ENCODE results near the gene PML. TPM values are rescaled to one million over a fixed set of nuclear protein-coding genes. Genes with fewer than 3 reads are reported as not detected.
"Not testable (repeated sequence)": the region's sequence is repeated elsewhere in the genome, so short reads cannot be mapped to it uniquely, and the experiment has no call there.

PML gene
- total RNA-seq, 1 experiment from 2014 or later, result 9.8 TPM

DNA sequence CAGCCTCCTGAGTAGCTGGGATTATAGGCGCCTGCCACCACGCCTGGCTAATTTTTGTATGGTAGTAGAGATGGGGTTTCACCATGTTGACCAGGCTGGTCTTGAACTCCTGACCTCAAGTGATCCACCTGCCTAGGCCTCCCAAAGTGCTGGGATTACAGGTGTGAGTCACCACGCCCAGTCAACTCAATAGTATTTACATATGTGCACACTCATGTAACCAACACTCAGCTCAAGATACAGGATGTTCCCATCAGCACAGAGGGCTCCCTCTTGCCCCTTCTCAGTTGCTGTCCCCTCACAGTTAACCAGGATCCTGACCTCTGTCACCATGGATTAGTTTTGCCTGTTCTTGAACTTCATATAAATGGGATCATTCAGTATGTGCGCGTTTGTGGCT is 61.8 kb downstream of the PML start:
- H3K9me3 ChIP-seq (replicated peaks); H3K27me3 ChIP-seq; DNase-seq; H3K4me3 ChIP-seq; H3K4me1 ChIP-seq; H3K27ac ChIP-seq; H3K36me3 ChIP-seq: not testable (repeated sequence)

DNA sequence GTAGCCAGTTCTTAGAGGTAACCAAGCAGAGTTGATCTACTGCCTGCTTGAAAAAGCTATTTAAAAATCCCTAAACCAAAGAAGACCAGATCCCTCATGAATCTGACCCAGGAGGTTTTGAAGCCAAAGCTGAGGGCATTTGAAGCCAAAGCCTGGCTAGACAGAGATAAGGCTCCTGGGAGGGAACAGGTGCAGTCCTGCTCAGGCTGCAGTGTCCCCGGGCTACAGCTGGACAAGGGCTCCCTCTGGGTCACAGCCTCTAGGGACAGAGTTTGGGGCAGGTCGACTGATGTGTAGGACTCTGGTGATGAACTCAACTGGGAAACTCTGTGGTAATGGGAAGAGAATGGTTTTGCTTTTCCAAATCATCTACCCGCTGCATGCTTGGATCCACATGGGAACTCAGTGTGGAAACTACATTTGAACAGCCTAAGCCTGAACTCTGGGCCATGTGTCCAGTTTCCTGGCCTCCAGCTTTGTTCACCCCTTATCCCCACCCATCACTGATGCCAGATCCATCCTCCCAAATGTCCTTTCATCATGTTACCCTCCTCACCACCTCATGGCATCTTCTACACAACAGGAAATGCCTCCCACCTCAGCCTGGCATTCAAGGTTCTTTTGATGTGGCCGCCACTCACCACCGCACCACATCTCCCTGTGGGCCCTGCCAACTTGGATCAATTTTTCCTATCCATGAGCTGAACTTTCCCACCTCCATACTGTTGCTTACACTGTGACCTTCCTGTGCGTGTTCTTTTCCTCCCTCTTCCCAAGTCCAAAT is 64.7 kb downstream of the PML start:
- H3K4me1 ChIP-seq; H3K9me3 ChIP-seq (replicated peaks); H3K27me3 ChIP-seq; H3K27ac ChIP-seq; DNase-seq; H3K4me3 ChIP-seq; H3K36me3 ChIP-seq: not testable (repeated sequence)

GRCh38 chr15:74060251-74060650 is 65.7 kb downstream of the PML start:
- H3K4me1 ChIP-seq, result no peaks in the 10 kb centered on the region
- DNase-seq, result no peak

DNA sequence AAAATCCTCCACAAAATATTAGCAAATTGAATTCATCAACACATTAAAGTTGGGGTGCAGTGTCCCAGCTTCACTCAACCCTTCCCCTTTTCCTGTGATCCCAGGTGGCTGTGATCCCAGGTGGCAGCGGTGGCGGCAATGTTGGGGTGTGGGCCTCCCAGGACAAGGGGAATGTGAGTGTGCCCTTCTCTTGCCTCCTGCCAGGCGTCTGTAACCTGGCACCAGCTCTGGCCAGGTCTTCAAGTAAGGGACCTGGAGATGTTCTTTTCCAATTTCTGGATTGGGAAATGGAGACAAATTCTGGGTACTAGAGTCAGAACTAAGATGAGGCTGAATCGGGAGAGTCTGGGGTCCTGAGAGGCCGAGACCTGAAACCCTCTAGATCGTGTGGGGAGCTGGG is 67.7 kb downstream of the PML start:
- Histone ChIP-seq H3K4me1 (no peaks in the 10 kb centered on the region), H3K4me3 (no peak overlapping the region), H3K27me3 (0 out of 2 replicates have a peak, but pooled peaks cover 3% of the 10 kb centered on the region), H3K36me3 (no peaks in the 10 kb centered on the region), H3K9me3 (replicated peaks) (no peaks in the 10 kb centered on the region), H3K27ac (no peak overlapping the region)
- no peak for DNase-seq

More at GRCh38 chr15:74060251-74060650, 65.7 kb downstream of the PML start:
- Histone ChIP-seq H3K36me3 (no peaks in the 10 kb centered on the region), H3K27ac (no peak overlapping the region), H3K4me3 (no peak overlapping the region), H3K27me3 (0 out of 2 replicates have a peak, but pooled peaks cover 3% of the 10 kb centered on the region), H3K9me3 (replicated peaks) (no peaks in the 10 kb centered on the region)

GRCh38 chr15:74062671-74063070 is 68.2 kb downstream of the PML start:
- no peaks in the 10 kb centered on the region for H3K36me3 ChIP-seq
- no peaks in the 10 kb centered on the region for H3K4me1 ChIP-seq
- H3K27me3 ChIP-seq, result 0 out of 2 replicates have a peak, but pooled peaks cover 3% of the 10 kb centered on the region
- DNase-seq, result no peak
- no peaks in the 10 kb centered on the region for H3K9me3 ChIP-seq (replicated peaks)
- no peak overlapping the region for H3K4me3 ChIP-seq
- no peak overlapping the region for H3K27ac ChIP-seq

- H3K4me1 ChIP-seq; H3K4me3 ChIP-seq; H3K36me3 ChIP-seq; H3K27ac ChIP-seq; H3K9me3 ChIP-seq (replicated peaks); H3K27me3 ChIP-seq; DNase-seq: not testable (repeated sequence)
Measured at GRCh38 chr15:74063425-74064146, 69.1 kb downstream of the PML start.

- H3K36me3 ChIP-seq; H3K4me1 ChIP-seq; H3K9me3 ChIP-seq (replicated peaks); H3K4me3 ChIP-seq; H3K27ac ChIP-seq; H3K27me3 ChIP-seq; DNase-seq: not testable (repeated sequence)
Measured at GRCh38 chr15:74064183-74064582, 69.7 kb downstream of the PML start.

DNA sequence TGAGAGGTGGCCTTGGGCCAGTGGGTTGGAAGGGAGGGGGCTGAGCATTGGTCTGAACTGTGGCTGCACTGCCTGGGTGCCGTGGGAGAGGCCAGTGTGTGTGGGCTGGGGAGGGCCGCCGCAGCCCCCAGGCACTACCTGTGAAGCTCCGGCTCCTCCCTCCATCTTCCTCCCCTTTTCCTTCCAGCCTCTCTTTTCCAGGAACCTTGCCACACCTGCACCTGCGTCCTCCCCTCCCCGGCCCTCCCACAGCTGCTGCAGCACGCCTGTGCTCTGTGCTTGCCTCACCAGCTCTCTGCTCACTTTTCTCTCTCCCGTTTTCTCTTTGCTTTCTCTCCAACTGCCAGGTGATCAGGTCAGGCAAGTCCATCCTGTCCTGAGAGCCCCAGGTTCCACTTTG is 70.3 kb downstream of the PML start:
- not testable (repeated sequence) for H3K4me1 ChIP-seq; H3K9me3 ChIP-seq (replicated peaks); H3K36me3 ChIP-seq; DNase-seq; H3K4me3 ChIP-seq; H3K27ac ChIP-seq; H3K27me3 ChIP-seq

DNA sequence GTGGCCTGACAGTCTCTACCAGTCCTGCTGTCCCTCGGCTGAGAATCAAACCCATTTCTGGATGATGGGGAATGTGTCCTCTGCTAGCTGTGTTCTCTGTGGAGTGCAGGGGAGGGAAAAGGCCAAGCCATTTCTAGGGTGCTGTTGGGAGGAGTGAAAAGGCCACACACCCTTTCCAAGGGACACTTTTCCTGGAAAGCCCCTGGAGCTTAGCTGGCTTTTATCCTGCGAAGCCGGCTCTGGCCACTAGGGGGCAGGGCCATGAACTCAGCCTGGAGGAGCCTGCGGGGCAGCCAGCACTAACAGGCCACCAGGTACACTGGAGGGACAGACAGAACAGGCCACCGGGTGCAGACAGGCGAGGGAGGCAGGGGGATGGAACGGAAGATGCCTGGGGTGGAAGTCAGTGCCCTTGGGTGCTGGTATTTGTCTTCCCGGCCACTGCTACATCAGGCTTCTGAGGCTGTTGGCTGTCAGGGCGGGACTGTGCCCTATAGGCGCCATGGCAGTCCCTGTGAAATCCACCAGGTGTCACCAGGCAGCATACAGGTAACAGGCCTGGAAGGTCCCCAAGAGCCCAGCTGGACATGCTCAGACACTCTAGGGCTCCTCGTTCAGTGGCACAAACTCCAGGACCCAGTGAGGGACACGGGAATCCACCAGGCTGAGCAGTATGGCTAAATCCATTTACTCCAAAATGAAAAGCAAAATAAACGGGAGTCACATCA is 71.3 kb downstream of the PML start:
- not testable (repeated sequence) for H3K36me3 ChIP-seq, H3K4me1 ChIP-seq, DNase-seq

DNA sequence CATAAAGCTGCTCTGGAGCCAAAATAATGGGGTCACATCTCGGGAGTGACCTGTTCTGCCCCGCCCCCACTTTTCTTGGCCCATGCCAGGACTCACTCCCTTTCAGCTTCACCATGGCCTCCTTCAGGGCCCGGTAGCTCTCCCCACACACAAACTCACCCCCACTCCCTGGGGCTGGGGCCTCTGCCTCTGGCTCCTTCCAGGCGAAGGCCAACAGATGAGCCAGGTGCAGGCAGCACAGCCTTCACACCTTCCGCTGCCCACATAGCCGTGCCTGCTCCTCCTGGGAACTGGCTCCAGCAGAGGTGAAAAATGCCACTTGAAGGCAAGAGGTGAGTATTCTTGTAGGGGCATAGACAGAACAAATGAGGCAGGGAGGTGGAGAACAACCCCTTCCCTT is 77.1 kb downstream of the PML start:
- H3K4me3 ChIP-seq; H3K4me1 ChIP-seq; H3K27ac ChIP-seq; H3K36me3 ChIP-seq; H3K27me3 ChIP-seq; DNase-seq; H3K9me3 ChIP-seq (replicated peaks): not testable (repeated sequence)

More for the DNA sequence above, 71.3 kb downstream of the PML start:
- H3K27ac ChIP-seq; H3K27me3 ChIP-seq; H3K4me3 ChIP-seq; H3K9me3 ChIP-seq (replicated peaks): not testable (repeated sequence)

GRCh38 chr15:74072132-74072531 is 77.6 kb downstream of the PML start:
- not testable (repeated sequence) for H3K4me1 ChIP-seq; H3K4me3 ChIP-seq; H3K9me3 ChIP-seq (replicated peaks); H3K27ac ChIP-seq; DNase-seq; H3K27me3 ChIP-seq; H3K36me3 ChIP-seq

DNA sequence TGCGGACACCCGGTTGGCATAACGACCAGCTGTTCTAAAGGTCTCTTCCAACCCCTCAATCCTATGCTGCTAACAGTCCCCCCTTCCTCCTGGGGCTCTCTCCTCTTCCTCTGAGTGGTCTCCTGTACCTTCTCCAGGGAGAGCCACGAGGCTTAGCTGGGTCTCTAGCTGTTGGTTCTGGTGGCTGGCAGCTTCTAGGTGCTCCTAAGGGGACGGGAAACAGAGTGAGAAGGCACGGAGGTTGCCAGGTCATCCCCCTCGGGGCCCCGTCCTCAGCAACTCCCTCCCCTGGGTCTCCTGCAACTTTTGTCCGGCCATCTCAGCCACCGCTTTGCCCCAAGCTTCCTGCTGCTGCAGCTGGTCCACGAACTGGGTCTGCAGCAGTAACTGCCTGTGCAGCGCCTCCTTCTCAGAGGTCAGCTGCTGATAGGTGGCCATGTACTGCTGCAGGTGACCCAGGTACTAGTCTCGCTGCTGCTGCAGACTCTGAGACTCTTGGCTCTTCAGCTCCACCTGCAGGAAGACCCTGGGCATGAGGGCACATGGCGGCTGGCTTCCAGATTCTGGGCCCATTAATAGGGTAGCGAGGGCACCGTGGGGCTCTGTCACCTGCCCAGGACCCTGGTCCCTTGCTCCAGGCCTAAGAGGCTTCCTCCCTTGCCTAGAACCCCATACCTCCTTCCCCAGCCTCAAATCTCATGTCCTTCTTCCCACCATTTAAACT is 78.3 kb downstream of the PML start:
- not testable (repeated sequence) for H3K36me3 ChIP-seq; H3K9me3 ChIP-seq (replicated peaks); H3K4me1 ChIP-seq; H3K4me3 ChIP-seq; DNase-seq; H3K27ac ChIP-seq; H3K27me3 ChIP-seq

DNA sequence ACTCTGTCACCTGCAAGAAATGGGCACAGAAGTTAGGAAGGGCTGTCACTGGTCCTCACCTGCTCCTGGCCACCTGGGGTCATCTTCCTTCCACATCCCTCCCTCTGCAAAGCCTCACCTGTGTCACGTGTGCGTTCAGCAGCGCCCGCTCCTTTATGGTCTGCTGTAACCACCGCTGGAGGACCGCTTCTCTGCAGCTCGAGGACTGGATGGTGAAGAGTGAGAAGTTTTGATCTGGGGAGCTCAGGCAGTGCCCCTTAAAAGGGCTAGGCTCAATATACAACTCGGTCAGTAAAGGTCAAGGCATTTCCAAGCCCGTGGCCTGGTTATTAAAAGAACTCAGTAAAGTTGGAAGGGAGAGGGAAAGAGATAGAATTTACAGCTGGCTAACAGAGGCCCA is 81.3 kb downstream of the PML start:
- not testable (repeated sequence) for DNase-seq, H3K27ac ChIP-seq

DNA sequence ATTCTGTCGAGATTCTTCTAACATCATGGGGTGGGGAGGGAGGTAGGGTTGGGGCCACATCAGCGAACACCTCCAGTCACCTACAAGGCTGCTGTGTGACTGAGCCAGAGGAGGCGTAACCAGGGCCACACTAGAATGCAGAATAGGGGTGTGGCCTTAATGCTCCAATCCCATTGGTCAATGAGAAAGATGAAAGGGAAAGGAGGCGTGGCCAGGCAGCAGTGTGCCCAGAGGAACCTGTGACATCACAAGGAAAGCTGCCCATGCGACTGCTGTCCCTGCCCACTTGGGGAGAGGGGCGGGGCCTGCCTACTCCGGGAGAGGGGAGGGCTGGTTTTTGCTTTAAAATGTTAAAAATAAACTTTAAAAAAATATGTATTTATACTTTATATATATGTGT is 87.9 kb downstream of the PML start, which contains the start of gene GOLGA6A:
Gene GOLGA6A, minus strand, starts transcription at position 101 of the 400 bp plus-strand sequence. Its CDS starts 41 bp downstream, at position 60.
- H3K27me3 ChIP-seq; DNase-seq; H3K36me3 ChIP-seq; H3K9me3 ChIP-seq (replicated peaks); H3K4me1 ChIP-seq; H3K27ac ChIP-seq; H3K4me3 ChIP-seq: not testable (repeated sequence)

More for the DNA sequence above, 81.3 kb downstream of the PML start:
- not testable (repeated sequence) for H3K4me3 ChIP-seq; H3K36me3 ChIP-seq; H3K27me3 ChIP-seq; H3K4me1 ChIP-seq; H3K9me3 ChIP-seq (replicated peaks)

Measured in SJCRH30 (cell line).